HG02610 (cell line): ENCODE data around the gene TCAF1.

ENCODE experiments used
- ATAC-seq: cut with Tn5 transposase; IDR thresholded peaks from one replicate; pipeline ENCODE4 v1.9.1; 2021; ENCODE audit warnings: mild to moderate bottlenecking, moderate library complexity; ENCODE audit not compliant: unreplicated experiment

TCAF1 gene

GRCh38 chr7:143906151-143906550, 4.2 kb upstream of the TCAF1 start:
- ATAC-seq: no peak

GRCh38 chr7:143905509-143905908, 3.5 kb upstream of the TCAF1 start:
- ATAC-seq: no peak

GRCh38 chr7:143902332-143902899, 440 bp upstream of the TCAF1 start:
- no peak for ATAC-seq

GRCh38 chr7:143901332-143901667, 676 bp downstream of the TCAF1 start:
- no peak for ATAC-seq

GRCh38 chr7:143900230-143900766, 1.7 kb downstream of the TCAF1 start:
- no peak for ATAC-seq

GRCh38 chr7:143898810-143899209, 3.2 kb downstream of the TCAF1 start:
- ATAC-seq: no peak

GRCh38 chr7:143896667-143897066, 5.3 kb downstream of the TCAF1 start:
- no peak for ATAC-seq

- ATAC-seq: peak; percentile 75
Measured at GRCh38 chr7:143892527-143893300, 9.3 kb downstream of the TCAF1 start.

GRCh38 chr7:143891457-143891856, 10.5 kb downstream of the TCAF1 start:
- no peak for ATAC-seq

- ATAC-seq: no peak
Measured at GRCh38 chr7:143890558-143890957, 11.4 kb downstream of the TCAF1 start.

- ATAC-seq: no peak
Measured at GRCh38 chr7:143889068-143889467, 12.9 kb downstream of the TCAF1 start.

GRCh38 chr7:143886826-143887477, 15.0 kb downstream of the TCAF1 start:
- no peak for ATAC-seq

- peak; percentile 31 for ATAC-seq
Measured at GRCh38 chr7:143885951-143886350, 16.0 kb downstream of the TCAF1 start.

GRCh38 chr7:143884969-143885559, 16.9 kb downstream of the TCAF1 start:
- peak; percentile 74 for ATAC-seq

- no peak for ATAC-seq
Measured at GRCh38 chr7:143884241-143884968, 17.6 kb downstream of the TCAF1 start.

- ATAC-seq: no peak
Measured at GRCh38 chr7:143882604-143883078, 19.3 kb downstream of the TCAF1 start.

- no peak for ATAC-seq
Measured at GRCh38 chr7:143882020-143882603, 19.9 kb downstream of the TCAF1 start.

GRCh38 chr7:143878884-143879283, 23.1 kb downstream of the TCAF1 start:
- no peak for ATAC-seq

GRCh38 chr7:143877098-143877497, 24.9 kb downstream of the TCAF1 start:
- ATAC-seq: no peak

GRCh38 chr7:143876218-143876617, 25.8 kb downstream of the TCAF1 start:
- ATAC-seq: no peak
